ENCODE data around the gene AP2S1. TPM values are rescaled to one million over a fixed set of nuclear protein-coding genes. Genes with fewer than 3 reads are reported as not detected.
"Not testable (repeated sequence)": the region's sequence is repeated elsewhere in the genome, so short reads cannot be mapped to it uniquely, and the experiment has no call there.

AP2S1 gene
- total RNA-seq, 1 experiment from 2014 or later: 527 TPM

GRCh38 chr19:46806656-46807055, 44.0 kb downstream of the AP2S1 start:
- DNase-seq (ENCODE audit: low spot score): no peak

- not testable (repeated sequence) for DNase-seq (ENCODE audit: low spot score)
Measured at GRCh38 chr19:46804432-46804831, 46.2 kb downstream of the AP2S1 start.

- DNase-seq (ENCODE audit: low spot score): peak; percentile 47
Measured at GRCh38 chr19:46803555-46803954, 47.1 kb downstream of the AP2S1 start.

GRCh38 chr19:46802152-46802551, 48.5 kb downstream of the AP2S1 start:
- no peak for DNase-seq (ENCODE audit: low spot score)

- no peak for DNase-seq (ENCODE audit: low spot score)
Measured at GRCh38 chr19:46798713-46799112, 51.9 kb downstream of the AP2S1 start.

- no peak for DNase-seq (ENCODE audit: low spot score)
Measured at GRCh38 chr19:46797881-46798280, 52.8 kb downstream of the AP2S1 start.

GRCh38 chr19:46791944-46792343, 58.7 kb downstream of the AP2S1 start:
- DNase-seq (ENCODE audit: low spot score): no peak

- no peak for DNase-seq (ENCODE audit: low spot score)
Measured at GRCh38 chr19:46789371-46789770, 61.3 kb downstream of the AP2S1 start.

GRCh38 chr19:46788968-46789338, 61.7 kb downstream of the AP2S1 start:
- DNase-seq (ENCODE audit: low spot score): no peak

GRCh38 chr19:46788262-46788967, 62.2 kb downstream of the AP2S1 start, which contains the start of gene SLC1A5:
TSS of gene SLC1A5 (minus strand) at chr19:46788594. CDS start at chr19:46787965, 629 bp downstream.
- peak; percentile 100 for DNase-seq (ENCODE audit: low spot score)

Small RNA genes lying within 50 kb of the gene (small RNA-seq; reads per million reads assigned to genes)
- not detected for gene AC008622.3
- gene HNRNPMP2: not detected

Other genes starting within 250 kb of the AP2S1 start
- 263 and 264 TPM in 2 replicates for gene CALM3, start 249.5 kb downstream of the AP2S1 start, total RNA-seq (2014; rRNA removed; shearing (Covaris generic))
- 0.26 TPM in 1 of 2 replicates, not detected in the other for gene PTGIR, start 225.8 kb downstream of the AP2S1 start, total RNA-seq (2014; rRNA removed; shearing (Covaris generic))
- not detected in 2 replicates for gene GNG8, start 214.6 kb downstream of the AP2S1 start, total RNA-seq (2014; rRNA removed; shearing (Covaris generic))
- gene DACT3, start 189.7 kb downstream of the AP2S1 start, total RNA-seq (2014; rRNA removed; shearing (Covaris generic)): 0.29 and 0.38 TPM in 2 replicates
- 76.0 and 83.3 TPM in 2 replicates for gene PRKD2, start 133.7 kb downstream of the AP2S1 start, total RNA-seq (2014; rRNA removed; shearing (Covaris generic))
- gene FKRP, start 104.8 kb downstream of the AP2S1 start, total RNA-seq (2014; rRNA removed; shearing (Covaris generic)): 30.7 and 30.8 TPM in 2 replicates
- gene STRN4, start 104.4 kb downstream of the AP2S1 start, total RNA-seq (2014; rRNA removed; shearing (Covaris generic)): 229 and 268 TPM in 2 replicates
- 772 and 790 TPM in 2 replicates for gene SLC1A5, start 62.3 kb downstream of the AP2S1 start, total RNA-seq (2014; rRNA removed; shearing (Covaris generic))
- 53.6 and 63.9 TPM in 2 replicates for gene ARHGAP35, start 10.2 kb upstream of the AP2S1 start, total RNA-seq (2014; rRNA removed; shearing (Covaris generic))
- 0.50 TPM in 1 of 2 replicates, not detected in the other for gene NPAS1, start 169.0 kb upstream of the AP2S1 start, total RNA-seq (2014; rRNA removed; shearing (Covaris generic))
- gene TMEM160, start 197.8 kb upstream of the AP2S1 start, total RNA-seq (2014; rRNA removed; shearing (Covaris generic)): 261 and 277 TPM in 2 replicates